ENCODE results near the gene NUDT14. TPM values are rescaled to one million over a fixed set of nuclear protein-coding genes. Genes with fewer than 3 reads are reported as not detected.

NUDT14 gene
- total RNA-seq, 2 experiments from 2014 or later, result 8.6 to 9.1 TPM

- no peak for DNase-seq
- H3K4me3 Mint-ChIP-seq, result no peak overlapping the region
- no peaks in the 10 kb centered on the region for H3K9me3 Mint-ChIP-seq
- H3K4me1 Mint-ChIP-seq, result no peaks in the 10 kb centered on the region
- H3K27ac Mint-ChIP-seq, result no peak overlapping the region
- no peaks in the 10 kb centered on the region for H3K27me3 Mint-ChIP-seq
- H3K36me3 Mint-ChIP-seq, result peaks cover 2% of the 10 kb centered on the region
Observed at GRCh38 chr14:105217774-105218173, 36.7 kb upstream of the NUDT14 start.

- Mint-ChIP-seq H3K27me3 (no peaks in the 10 kb centered on the region), H3K9me3 (no peaks in the 10 kb centered on the region), H3K4me1 (no peaks in the 10 kb centered on the region), H3K27ac (no peak overlapping the region), H3K36me3 (no peaks in the 10 kb centered on the region), H3K4me3 (no peak overlapping the region)
- no peak for DNase-seq
Observed at GRCh38 chr14:105216490-105217247, 35.6 kb upstream of the NUDT14 start.

GRCh38 chr14:105215602-105216001 lies 34.5 kb upstream of the NUDT14 start:
- H3K27me3 Mint-ChIP-seq, result no peaks in the 10 kb centered on the region
- DNase-seq, result no peak
- no peaks in the 10 kb centered on the region for H3K4me1 Mint-ChIP-seq
- H3K4me3 Mint-ChIP-seq, result no peak overlapping the region
- H3K36me3 Mint-ChIP-seq, result no peaks in the 10 kb centered on the region
- H3K27ac Mint-ChIP-seq, result no peak overlapping the region
- no peaks in the 10 kb centered on the region for H3K9me3 Mint-ChIP-seq

GRCh38 chr14:105214324-105214915 lies 33.3 kb upstream of the NUDT14 start:
- no peaks in the 10 kb centered on the region for H3K27me3 Mint-ChIP-seq
- no peak overlapping the region for H3K27ac Mint-ChIP-seq

GRCh38 chr14:105213361-105213760 lies 32.2 kb upstream of the NUDT14 start:
- Mint-ChIP-seq H3K9me3 (no peaks in the 10 kb centered on the region), H3K4me1 (no peaks in the 10 kb centered on the region), H3K27ac (no peak overlapping the region), H3K36me3 (no peaks in the 10 kb centered on the region), H3K27me3 (no peaks in the 10 kb centered on the region), H3K4me3 (no peak overlapping the region)
- DNase-seq, result no peak

More at GRCh38 chr14:105214324-105214915, 33.3 kb upstream of the NUDT14 start:
- Mint-ChIP-seq H3K4me3 (no peak overlapping the region), H3K9me3 (no peaks in the 10 kb centered on the region), H3K36me3 (no peaks in the 10 kb centered on the region), H3K4me1 (no peaks in the 10 kb centered on the region)
- DNase-seq, result no peak

- no peak for DNase-seq
- no peaks in the 10 kb centered on the region for H3K27me3 Mint-ChIP-seq
- H3K4me1 Mint-ChIP-seq, result no peaks in the 10 kb centered on the region
- no peaks in the 10 kb centered on the region for H3K36me3 Mint-ChIP-seq
- no peaks in the 10 kb centered on the region for H3K9me3 Mint-ChIP-seq
- H3K27ac Mint-ChIP-seq, result no peak overlapping the region
- H3K4me3 Mint-ChIP-seq, result no peak overlapping the region
Observed at GRCh38 chr14:105212541-105213300, 31.6 kb upstream of the NUDT14 start.

- Mint-ChIP-seq H3K36me3 (no peaks in the 10 kb centered on the region), H3K9me3 (no peaks in the 10 kb centered on the region), H3K27me3 (no peaks in the 10 kb centered on the region), H3K4me1 (no peaks in the 10 kb centered on the region), H3K4me3 (no peak overlapping the region), H3K27ac (no peak overlapping the region)
- no peak for DNase-seq
Observed at GRCh38 chr14:105211758-105212089, 30.6 kb upstream of the NUDT14 start.

- Mint-ChIP-seq H3K27me3 (no peaks in the 10 kb centered on the region), H3K9me3 (no peaks in the 10 kb centered on the region), H3K36me3 (no peaks in the 10 kb centered on the region), H3K4me1 (no peaks in the 10 kb centered on the region), H3K4me3 (no peak overlapping the region), H3K27ac (no peak overlapping the region)
- DNase-seq, result no peak
Observed at GRCh38 chr14:105211086-105211757, 30.1 kb upstream of the NUDT14 start.

GRCh38 chr14:105210266-105211025 lies 29.3 kb upstream of the NUDT14 start:
- no peaks in the 10 kb centered on the region for H3K27me3 Mint-ChIP-seq
- H3K36me3 Mint-ChIP-seq, result no peaks in the 10 kb centered on the region
- H3K4me3 Mint-ChIP-seq, result no peak overlapping the region
- H3K27ac Mint-ChIP-seq, result no peak overlapping the region
- DNase-seq, result no peak
- no peaks in the 10 kb centered on the region for H3K4me1 Mint-ChIP-seq
- no peaks in the 10 kb centered on the region for H3K9me3 Mint-ChIP-seq

GRCh38 chr14:105209646-105210045 lies 28.5 kb upstream of the NUDT14 start:
- Mint-ChIP-seq H3K4me3 (no peak overlapping the region), H3K4me1 (no peaks in the 10 kb centered on the region), H3K36me3 (no peaks in the 10 kb centered on the region), H3K27ac (no peak overlapping the region), H3K27me3 (no peaks in the 10 kb centered on the region), H3K9me3 (no peaks in the 10 kb centered on the region)
- DNase-seq, result no peak

GRCh38 chr14:105209091-105209490 lies 28.0 kb upstream of the NUDT14 start:
- H3K36me3 Mint-ChIP-seq, result no peaks in the 10 kb centered on the region
- DNase-seq, result no peak
- H3K27me3 Mint-ChIP-seq, result no peaks in the 10 kb centered on the region
- H3K4me3 Mint-ChIP-seq, result no peak overlapping the region
- H3K9me3 Mint-ChIP-seq, result no peaks in the 10 kb centered on the region
- peaks cover 4% of the 10 kb centered on the region for H3K4me1 Mint-ChIP-seq
- no peak overlapping the region for H3K27ac Mint-ChIP-seq

- H3K4me3 Mint-ChIP-seq, result no peak overlapping the region
- no peaks in the 10 kb centered on the region for H3K36me3 Mint-ChIP-seq
- H3K27ac Mint-ChIP-seq, result no peak overlapping the region
- no peaks in the 10 kb centered on the region for H3K9me3 Mint-ChIP-seq
- no peaks in the 10 kb centered on the region for H3K27me3 Mint-ChIP-seq
- no peak for DNase-seq
- H3K4me1 Mint-ChIP-seq, result peaks cover 4% of the 10 kb centered on the region
Observed at GRCh38 chr14:105208738-105209075, 27.6 kb upstream of the NUDT14 start.

GRCh38 chr14:105207996-105208737 lies 27.1 kb upstream of the NUDT14 start:
- Mint-ChIP-seq H3K36me3 (no peaks in the 10 kb centered on the region), H3K27me3 (no peaks in the 10 kb centered on the region), H3K27ac (no peak overlapping the region), H3K4me3 (no peak overlapping the region), H3K4me1 (peaks cover 4% of the 10 kb centered on the region), H3K9me3 (no peaks in the 10 kb centered on the region)
- DNase-seq, result no peak

GRCh38 chr14:105207460-105207901 lies 26.4 kb upstream of the NUDT14 start:
- no peak for DNase-seq
- H3K9me3 Mint-ChIP-seq, result no peaks in the 10 kb centered on the region
- H3K36me3 Mint-ChIP-seq, result no peaks in the 10 kb centered on the region

More at GRCh38 chr14:105207460-105207901, 26.4 kb upstream of the NUDT14 start:
- H3K27me3 Mint-ChIP-seq, result no peaks in the 10 kb centered on the region
- H3K4me3 Mint-ChIP-seq, result no peak overlapping the region
- H3K4me1 Mint-ChIP-seq, result peaks cover 6% of the 10 kb centered on the region
- H3K27ac Mint-ChIP-seq, result no peak overlapping the region

Data from activated naive CD8-positive, alpha-beta T cell treated with anti-CD3 and anti-CD28 coated beads for 36 hours (primary cell).